Hepatocyte (in vitro differentiated cells): ENCODE measurements around the gene CORO2B. TPM values are rescaled to one million over a fixed set of nuclear protein-coding genes. Genes with fewer than 3 reads are reported as not detected.

Source experiments
- DNase-seq: peaks from one replicate; pipeline ENCODE4 v3.0.0-alpha.2; 2016; ENCODE audit warnings: low spot score
- H2AFZ ChIP-seq: fragments of 200-600 bp; sonication (generic); 2 replicates; pipeline ENCODE4 v1.6.0; 2016; ENCODE audit warnings: antibody characterized with exemption, mild to moderate bottlenecking
- H3K27ac ChIP-seq: fragments of 200-600 bp; sonication (generic); 2 replicates; pipeline ENCODE4 v1.5.1; 2016; ENCODE audit warnings: mild to moderate bottlenecking
- H3K27me3 ChIP-seq: fragments of 200-600 bp; sonication (generic); 2 replicates; pipeline ENCODE4 v1.6.1; 2016
- H3K36me3 ChIP-seq: fragments of 200-600 bp; sonication (generic); replicated peaks from 2 replicates; pipeline ENCODE4 v1.5.1; 2016; ENCODE audit warnings: low read depth; ENCODE audit not compliant: insufficient read depth
- H3K4me1 ChIP-seq: fragments of 200-600 bp; sonication (generic); 2 replicates; pipeline ENCODE4 v1.5.1; 2016; ENCODE audit warnings: mild to moderate bottlenecking, moderate library complexity; ENCODE audit not compliant: insufficient read depth
- H3K4me2 ChIP-seq: fragments of 200-600 bp; sonication (generic); 2 replicates; pipeline ENCODE4 v1.6.0; 2016
- H3K4me3 ChIP-seq: fragments of 200-600 bp; sonication (generic); 2 replicates; pipeline ENCODE4 v1.5.1; 2016; ENCODE audit warnings: mild to moderate bottlenecking
- H3K79me2 ChIP-seq: fragments of 200-600 bp; sonication (generic); 2 replicates; pipeline ENCODE4 v1.6.0; 2017; ENCODE audit warnings: mild to moderate bottlenecking
- H3K9me2 ChIP-seq: fragments of 200-600 bp; sonication (generic); replicated peaks from 2 replicates; pipeline ENCODE4 v1.6.0; 2017; ENCODE audit warnings: mild to moderate bottlenecking; ENCODE audit not compliant: insufficient read depth
- H3K9me3 ChIP-seq: fragments of 200-600 bp; sonication (generic); 2 replicates; pipeline ENCODE4 v1.5.1; 2016; ENCODE audit warnings: low read depth, mild to moderate bottlenecking
- H4K20me1 ChIP-seq: fragments of 200-600 bp; sonication (generic); 2 replicates; pipeline ENCODE4 v1.6.0; 2016; ENCODE audit warnings: mild to moderate bottlenecking; ENCODE audit not compliant: insufficient read depth, poor library complexity, severe bottlenecking
- CTCF ChIP-seq: fragments of 200-600 bp; sonication (generic); IDR thresholded peaks from 2 replicates; pipeline ENCODE4 v1.5.1; 2016; ENCODE audit warnings: antibody characterized with exemption, mild to moderate bottlenecking; ENCODE audit not compliant: poor library complexity
- EZH2 ChIP-seq: fragments of 200-600 bp; sonication (generic); IDR thresholded peaks from 2 replicates; pipeline ENCODE4 v1.6.1; 2016; ENCODE audit warnings: antibody characterized with exemption, mild to moderate bottlenecking, borderline replicate concordance
- EZH2phosphoT487 ChIP-seq: fragments of 200-600 bp; sonication (generic); IDR thresholded peaks from one replicate; pipeline ENCODE4 v1.6.1; 2018; ENCODE audit warnings: antibody characterized with exemption, mild to moderate bottlenecking, low read depth, moderate library complexity; ENCODE audit not compliant: unreplicated experiment, severe bottlenecking
- WGBS: methylation state at CpG from one replicate; pipeline ENCODE4 v1.1.6; 2016; ENCODE audit warnings: low lambda C conversion rate; ENCODE audit errors: missing lambda C conversion rate; 5-methylcytosine and 5-hydroxymethylcytosine counted together
- polyA plus RNA-seq: library from polyadenylated mRNA; unstranded; fragments of >200 nt; fragmentation: Nextera tagmentation; extraction: Ambion mirVana; gene quantifications from 2 replicates; pipeline ENCODE4 v1.2.1, GENCODE V29; 2016
- total RNA-seq: library from RNA; depleted of rRNA; stranded (reverse); fragments of >200 nt; gene quantifications from 2 replicates; pipeline ENCODE4 v1.2.3, GENCODE V29; 2014

The CORO2B gene
- total and polyA plus RNA-seq, 2 experiments from 2014 or later = 2.9 to 5.1 TPM

GRCh38 chr15:68556139-68556990, 22.4 kb upstream of the CORO2B start:
- TF ChIP-seq EZH2phosphoT487 = no peak
- no peak for TF ChIP-seq CTCF
- no peak for TF ChIP-seq EZH2
- H3K27ac ChIP-seq = no peak overlapping the region
- no peaks in the 10 kb centered on the region for H3K79me2 ChIP-seq
- 86% methylated on average over 17 of the region's 17 CpGs for WGBS
- H2AFZ ChIP-seq = no peak overlapping the region
- no peak overlapping the region for H3K4me3 ChIP-seq
- no peaks in the 10 kb centered on the region for H3K36me3 ChIP-seq
- no peak overlapping the region for H3K4me2 ChIP-seq
- no peaks in the 10 kb centered on the region for H3K9me3 ChIP-seq
- no peaks in the 10 kb centered on the region for H3K27me3 ChIP-seq
- H3K4me1 ChIP-seq = peaks cover 8% of the 10 kb centered on the region
- no peak for DNase-seq
- H3K9me2 ChIP-seq = no peaks in the 10 kb centered on the region
- no peaks in the 10 kb centered on the region for H4K20me1 ChIP-seq

GRCh38 chr15:68557469-68558317, 21.1 kb upstream of the CORO2B start:
- 85% methylated on average over 9 of the region's 9 CpGs for WGBS
- no peak for TF ChIP-seq EZH2phosphoT487
- TF ChIP-seq EZH2 = no peak
- TF ChIP-seq CTCF = no peak
- Histone ChIP-seq H3K27ac (no peak overlapping the region), H3K4me2 (no peak overlapping the region), H2AFZ (no peak overlapping the region), H3K36me3 (no peaks in the 10 kb centered on the region), H3K27me3 (no peaks in the 10 kb centered on the region), H3K9me3 (no peaks in the 10 kb centered on the region), H3K9me2 (no peaks in the 10 kb centered on the region), H3K4me3 (no peak overlapping the region), H4K20me1 (no peaks in the 10 kb centered on the region), H3K79me2 (no peaks in the 10 kb centered on the region), H3K4me1 (peaks cover 8% of the 10 kb centered on the region)
- peak; percentile 48 for DNase-seq

- Histone ChIP-seq H3K4me3 (peak overlapping the region; percentile 22), H3K27me3 (no peaks in the 10 kb centered on the region), H3K4me1 (peaks cover 8% of the 10 kb centered on the region), H3K36me3 (no peaks in the 10 kb centered on the region), H3K9me3 (no peaks in the 10 kb centered on the region), H3K79me2 (no peaks in the 10 kb centered on the region), H3K4me2 (peak overlapping the region; percentile 91), H3K9me2 (no peaks in the 10 kb centered on the region), H3K27ac (peak overlapping the region; percentile 44), H4K20me1 (no peaks in the 10 kb centered on the region), H2AFZ (peak overlapping the region; percentile 91)
- TF ChIP-seq CTCF (no peak), EZH2phosphoT487 (no peak), EZH2 (no peak)
- DNase-seq = peak; percentile 56
- 27% methylated on average over 30 of the region's 30 CpGs for WGBS
Observed at GRCh38 chr15:68558318-68559305, 20.2 kb upstream of the CORO2B start.
